GM18499 (cell line): Measurements from ENCODE around the gene ANKS1B.
"Not testable (repeated sequence)": the region's sequence is repeated elsewhere in the genome, so short reads cannot be mapped to it uniquely, and the experiment has no call there.

Source experiments
- ATAC-seq: cut with Tn5 transposase; IDR thresholded peaks from one replicate; pipeline ENCODE4 v1.9.1; 2021; ENCODE audit warnings: moderate number of reproducible peaks; ENCODE audit not compliant: insufficient read depth, unreplicated experiment

Gene ANKS1B

GRCh38 chr12:99984271-99985128 is at the start of gene ANKS1B:
ANKS1B (minus strand) TSS chr12:99984936; CDS start chr12:99984237, 699 bp downstream.
- no peak for ATAC-seq

GRCh38 chr12:100031836-100032235 is 47.1 kb upstream of the ANKS1B start:
- no peak for ATAC-seq

- no peak for ATAC-seq
These were observed 42.9 kb upstream of the ANKS1B start for GRCh38 chr12:100027671-100028070.

- no peak for ATAC-seq
These were observed 41.5 kb upstream of the ANKS1B start for GRCh38 chr12:100026241-100026640.

- ATAC-seq, result no peak
These were observed 40.3 kb upstream of the ANKS1B start for GRCh38 chr12:100024974-100025555.

- no peak for ATAC-seq
These were observed 35.6 kb upstream of the ANKS1B start for GRCh38 chr12:100020370-100020769.

GRCh38 chr12:100017056-100017455 is 32.3 kb upstream of the ANKS1B start:
- no peak for ATAC-seq

- ATAC-seq, result not testable (repeated sequence)
These were observed 31.6 kb upstream of the ANKS1B start for GRCh38 chr12:100016304-100016703.

- not testable (repeated sequence) for ATAC-seq
These were observed 21.1 kb upstream of the ANKS1B start for GRCh38 chr12:100005846-100006245.

- ATAC-seq, result no peak
These were observed 13.1 kb upstream of the ANKS1B start for GRCh38 chr12:99997806-99998205.

- no peak for ATAC-seq
These were observed 11.4 kb upstream of the ANKS1B start for GRCh38 chr12:99996095-99996494.

- ATAC-seq, result no peak
These were observed 895 bp upstream of the ANKS1B start for GRCh38 chr12:99985631-99986030.

GRCh38 chr12:99985129-99985570 is 414 bp upstream of the ANKS1B start:
- no peak for ATAC-seq

GRCh38 chr12:99983456-99984258 is 1.1 kb downstream of the ANKS1B start:
- no peak for ATAC-seq

- ATAC-seq, result no peak
These were observed 3.0 kb downstream of the ANKS1B start for GRCh38 chr12:99981639-99982190.

- no peak for ATAC-seq
These were observed 5.3 kb downstream of the ANKS1B start for GRCh38 chr12:99979471-99979870.

- ATAC-seq, result no peak
These were observed 6.6 kb downstream of the ANKS1B start for GRCh38 chr12:99978152-99978551.

GRCh38 chr12:99977550-99977949 is 7.2 kb downstream of the ANKS1B start:
- no peak for ATAC-seq

- no peak for ATAC-seq
These were observed 8.0 kb downstream of the ANKS1B start for GRCh38 chr12:99976762-99977161.

GRCh38 chr12:99975321-99975720 is 9.4 kb downstream of the ANKS1B start:
- ATAC-seq, result no peak

- no peak for ATAC-seq
These were observed 10.6 kb downstream of the ANKS1B start for GRCh38 chr12:99974146-99974545.
